ENCODE data around the gene SLC4A1.

The SLC4A1 gene

DNA sequence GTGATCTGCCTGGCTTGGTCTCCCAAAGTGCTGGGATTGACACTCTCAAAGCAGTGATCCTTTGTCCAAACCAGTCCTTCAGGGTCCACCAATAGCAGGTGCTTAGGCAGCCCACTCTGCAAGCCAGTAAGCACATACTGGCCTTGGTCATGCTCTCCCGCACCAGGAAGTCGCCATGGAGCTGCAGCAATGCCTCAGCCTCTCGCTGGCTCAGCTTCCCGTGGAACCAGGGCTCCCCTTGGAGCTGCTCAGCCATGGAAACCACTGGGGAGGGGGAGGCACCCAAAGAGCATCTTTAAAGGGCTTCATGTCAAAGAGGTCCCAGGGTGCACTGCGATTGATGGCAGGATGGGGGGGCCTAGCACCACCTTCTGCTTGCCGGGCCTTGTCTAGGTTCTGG lies 38.8 kb downstream of the SLC4A1 start:
- no peak for DNase-seq (ENCODE audit: low read depth)
- H3K9me3 ChIP-seq (ENCODE audit: control insufficient read depth, low read length): no peaks in the 10 kb centered on the region
- H3K9ac ChIP-seq (ENCODE audit: low read length): no peak overlapping the region
- H3K4me3 ChIP-seq (ENCODE audit: low read length): no peak overlapping the region
- no peaks in the 10 kb centered on the region for H3K36me3 ChIP-seq (ENCODE audit: control insufficient read depth, insufficient read depth, low read length, severe bottlenecking)
- peaks cover 3% of the 10 kb centered on the region for H3K27me3 ChIP-seq (replicated peaks; ENCODE audit: control insufficient read depth, insufficient read depth, low read length)
- H3K4me1 ChIP-seq (ENCODE audit: control insufficient read depth, insufficient read depth, low read length): peaks cover under 1% of the 10 kb centered on the region

DNA sequence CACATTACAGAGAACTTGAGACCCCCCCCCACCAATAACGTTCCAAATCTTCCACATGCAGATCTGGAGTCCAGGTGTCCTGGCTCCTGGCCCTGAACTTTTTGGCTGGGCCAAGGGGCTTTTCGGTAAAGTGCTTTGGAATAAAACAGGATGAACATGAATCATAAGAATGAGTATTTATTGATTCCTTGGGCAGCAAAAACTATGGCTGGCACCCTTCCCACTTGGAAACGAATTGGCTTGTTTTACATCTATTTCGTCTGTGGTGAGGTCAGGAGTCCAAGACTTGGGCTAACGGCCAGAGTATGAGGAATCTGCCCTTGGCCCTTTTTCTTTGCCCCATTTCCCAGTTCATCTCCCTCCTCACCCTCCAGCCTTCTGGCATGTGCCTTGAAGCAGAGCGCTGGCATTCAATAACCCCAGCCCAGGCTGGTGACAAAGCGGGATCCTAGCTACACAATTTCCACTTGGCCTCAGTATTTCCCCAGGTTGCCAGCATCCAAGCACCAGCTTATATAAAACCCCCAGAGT lies 44.3 kb downstream of the SLC4A1 start:
- DNase-seq (ENCODE audit: low read depth): peak; percentile 29
- no peak overlapping the region for H3K4me3 ChIP-seq (ENCODE audit: low read length)

DNA sequence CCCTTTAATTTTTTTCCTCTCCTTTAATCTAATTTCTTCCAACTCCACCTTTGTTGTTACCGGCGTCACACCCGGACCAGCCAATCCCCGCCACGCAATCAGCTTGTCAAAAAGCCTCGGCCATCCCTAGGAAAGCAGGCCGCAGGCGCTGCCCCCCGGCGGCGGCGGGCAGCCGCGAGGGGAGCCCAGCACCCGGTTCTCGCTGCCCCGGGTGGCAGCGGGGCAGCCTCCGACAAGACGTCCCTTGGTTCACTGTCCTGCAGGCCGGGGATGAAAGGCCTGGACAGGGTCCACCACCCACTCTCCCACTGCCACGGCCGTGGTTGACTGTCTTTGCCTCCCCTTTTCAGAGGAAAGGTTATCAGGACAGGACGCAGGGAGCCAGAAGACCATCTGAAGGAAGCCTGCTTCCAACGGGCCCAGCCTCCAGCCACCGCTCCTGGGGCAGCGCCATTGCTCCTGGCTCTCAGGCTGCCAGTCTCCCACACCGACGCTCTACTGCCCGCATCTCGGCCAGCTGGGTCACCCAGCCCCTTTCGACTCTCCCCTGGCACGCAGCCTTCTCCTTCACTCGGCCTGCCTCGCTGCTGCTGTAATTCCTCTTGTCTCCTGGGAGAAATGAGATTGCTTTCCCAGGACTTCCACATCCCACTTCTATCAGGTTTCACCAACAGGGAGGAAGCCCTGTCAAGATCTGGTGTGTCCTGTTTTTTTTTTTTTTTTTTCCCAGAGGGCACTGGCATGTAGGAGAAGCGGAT lies 45.6 kb downstream of the SLC4A1 start:
- DNase-seq (ENCODE audit: low read depth): peak; percentile 89
- Histone ChIP-seq H3K4me3 (ENCODE audit: low read length) (peak overlapping the region; percentile 90), H3K36me3 (ENCODE audit: control insufficient read depth, insufficient read depth, low read length, severe bottlenecking) (no peaks in the 10 kb centered on the region), H3K9ac (ENCODE audit: low read length) (peak overlapping the region; percentile 97), H3K27me3 (replicated peaks; ENCODE audit: control insufficient read depth, insufficient read depth, low read length) (no peaks in the 10 kb centered on the region), H3K9me3 (ENCODE audit: control insufficient read depth, low read length) (no peaks in the 10 kb centered on the region), H3K4me1 (ENCODE audit: control insufficient read depth, insufficient read depth, low read length) (peaks cover 34% of the 10 kb centered on the region)

More for the DNA sequence above, 44.3 kb downstream of the SLC4A1 start:
- Histone ChIP-seq H3K4me1 (ENCODE audit: control insufficient read depth, insufficient read depth, low read length) (peaks cover 25% of the 10 kb centered on the region), H3K9me3 (ENCODE audit: control insufficient read depth, low read length) (no peaks in the 10 kb centered on the region), H3K36me3 (ENCODE audit: control insufficient read depth, insufficient read depth, low read length, severe bottlenecking) (no peaks in the 10 kb centered on the region), H3K27me3 (replicated peaks; ENCODE audit: control insufficient read depth, insufficient read depth, low read length) (no peaks in the 10 kb centered on the region), H3K9ac (ENCODE audit: low read length) (no peak overlapping the region)

DNA sequence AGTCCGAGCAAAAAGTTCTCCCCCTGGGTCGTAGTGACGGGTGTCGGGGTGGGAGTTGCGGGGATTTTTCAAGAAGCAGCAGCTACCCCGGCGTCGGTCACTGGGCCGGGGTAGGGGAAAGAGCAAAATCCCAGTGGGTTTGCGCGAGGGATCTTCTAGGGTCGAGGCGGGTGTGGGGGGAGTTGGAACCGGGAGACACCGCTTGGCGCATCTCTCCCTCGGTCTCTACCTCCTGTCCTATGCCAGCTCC lies 46.1 kb downstream of the SLC4A1 start:
- Histone ChIP-seq H3K4me1 (ENCODE audit: control insufficient read depth, insufficient read depth, low read length) (peaks cover 39% of the 10 kb centered on the region), H3K9me3 (ENCODE audit: control insufficient read depth, low read length) (no peaks in the 10 kb centered on the region), H3K27me3 (replicated peaks; ENCODE audit: control insufficient read depth, insufficient read depth, low read length) (no peaks in the 10 kb centered on the region), H3K36me3 (ENCODE audit: control insufficient read depth, insufficient read depth, low read length, severe bottlenecking) (peaks cover 4% of the 10 kb centered on the region), H3K4me3 (ENCODE audit: low read length) (peak overlapping the region; percentile 90), H3K9ac (ENCODE audit: low read length) (peak overlapping the region; percentile 97)
- DNase-seq (ENCODE audit: low read depth): no peak

DNA sequence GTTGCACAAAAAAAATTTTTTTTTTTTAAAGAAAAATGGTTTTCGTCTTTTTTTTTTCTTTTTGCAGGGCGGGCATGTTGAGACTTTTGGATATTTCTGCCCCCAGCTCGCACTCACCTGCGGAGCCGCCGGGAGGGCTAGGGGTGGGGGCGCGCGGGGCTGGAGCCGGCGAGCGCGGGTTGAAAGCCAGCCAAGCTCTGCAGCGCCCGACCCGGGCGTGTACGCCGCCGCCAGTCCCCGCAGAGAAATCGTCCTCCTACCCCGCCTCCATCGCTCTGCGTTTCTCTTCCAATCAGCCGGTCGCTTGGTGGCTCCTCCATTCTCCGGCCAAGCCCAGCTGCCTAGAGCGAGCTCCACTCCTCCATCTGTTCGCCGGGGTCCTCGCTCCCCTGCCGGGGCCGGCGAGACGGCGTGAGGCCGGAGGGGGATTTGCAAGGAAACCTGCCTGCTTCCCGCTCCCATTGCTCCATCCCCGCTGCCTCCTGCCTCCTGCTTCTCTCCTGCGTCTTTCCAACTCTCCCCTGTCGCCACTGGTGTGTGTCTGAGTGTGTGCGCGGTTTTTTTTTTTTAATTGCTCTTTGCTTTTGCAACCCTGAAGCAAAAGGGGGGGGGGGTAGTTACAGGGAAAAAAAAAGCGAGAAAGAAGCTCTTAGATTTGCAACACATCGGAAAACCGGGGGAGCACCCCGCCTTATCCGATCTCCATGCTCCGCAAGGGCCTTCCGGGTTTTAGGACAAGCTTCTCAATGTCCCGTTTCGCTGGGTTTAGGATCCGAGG lies 46.7 kb downstream of the SLC4A1 start:
- no peaks in the 10 kb centered on the region for H3K27me3 ChIP-seq (replicated peaks; ENCODE audit: control insufficient read depth, insufficient read depth, low read length)
- H3K4me3 ChIP-seq (ENCODE audit: low read length): peak overlapping the region; percentile 90
- DNase-seq (ENCODE audit: low read depth): peak; percentile 94
- H3K4me1 ChIP-seq (ENCODE audit: control insufficient read depth, insufficient read depth, low read length): peaks cover 44% of the 10 kb centered on the region
- H3K9ac ChIP-seq (ENCODE audit: low read length): peak overlapping the region; percentile 97
- H3K9me3 ChIP-seq (ENCODE audit: control insufficient read depth, low read length): no peaks in the 10 kb centered on the region
- peaks cover 9% of the 10 kb centered on the region for H3K36me3 ChIP-seq (ENCODE audit: control insufficient read depth, insufficient read depth, low read length, severe bottlenecking)

DNA sequence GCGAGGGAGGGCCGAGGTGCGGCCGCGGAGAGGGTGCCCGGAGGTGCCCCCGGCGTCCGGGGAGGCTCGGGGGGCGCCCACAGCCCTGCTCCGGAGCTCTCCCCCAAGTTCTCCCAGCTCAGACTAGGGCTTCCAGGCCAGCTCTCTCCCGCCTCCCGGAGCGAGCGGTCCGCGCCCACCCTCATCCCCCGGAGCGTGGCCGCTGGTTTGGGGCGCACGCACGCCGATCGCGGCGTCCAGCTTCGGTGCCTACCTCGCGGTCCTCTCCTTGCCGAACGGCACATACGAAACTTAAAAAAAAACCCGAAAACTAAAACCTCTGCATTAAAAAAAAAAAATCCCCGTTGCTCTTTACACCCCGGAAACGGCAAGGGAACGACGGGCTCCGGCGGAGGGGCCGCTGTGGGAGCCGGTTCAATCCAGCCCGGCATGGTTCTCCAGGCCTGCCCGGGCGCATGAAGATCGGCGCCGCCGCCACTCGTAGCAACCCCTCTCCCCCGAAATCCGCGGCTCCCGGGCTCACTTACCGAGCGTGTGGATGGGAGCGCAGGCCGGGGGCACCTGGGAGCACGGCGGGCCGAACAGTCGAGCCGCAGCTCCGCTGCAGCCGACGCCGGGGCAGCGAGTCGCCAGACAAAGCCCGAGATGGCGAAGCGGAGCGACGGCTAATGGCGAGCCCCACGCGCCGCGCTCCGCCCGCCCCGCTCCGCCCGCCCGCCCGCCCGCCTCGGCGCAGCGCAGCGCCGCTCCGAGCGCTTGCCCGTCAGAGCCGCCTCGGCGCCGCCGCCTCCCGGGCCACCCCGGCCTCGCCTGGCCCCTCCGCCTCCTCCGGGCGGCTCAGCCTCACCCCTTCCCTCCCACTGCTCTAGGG lies 47.5 kb downstream of the SLC4A1 start:
- Histone ChIP-seq H3K4me3 (ENCODE audit: low read length) (peak overlapping the region; percentile 90), H3K36me3 (ENCODE audit: control insufficient read depth, insufficient read depth, low read length, severe bottlenecking) (peaks cover 17% of the 10 kb centered on the region), H3K9me3 (ENCODE audit: control insufficient read depth, low read length) (no peaks in the 10 kb centered on the region), H3K27me3 (replicated peaks; ENCODE audit: control insufficient read depth, insufficient read depth, low read length) (no peaks in the 10 kb centered on the region), H3K4me1 (ENCODE audit: control insufficient read depth, insufficient read depth, low read length) (peaks cover 44% of the 10 kb centered on the region), H3K9ac (ENCODE audit: low read length) (peak overlapping the region; percentile 97)
- peak; percentile 82 for DNase-seq (ENCODE audit: low read depth)

DNA sequence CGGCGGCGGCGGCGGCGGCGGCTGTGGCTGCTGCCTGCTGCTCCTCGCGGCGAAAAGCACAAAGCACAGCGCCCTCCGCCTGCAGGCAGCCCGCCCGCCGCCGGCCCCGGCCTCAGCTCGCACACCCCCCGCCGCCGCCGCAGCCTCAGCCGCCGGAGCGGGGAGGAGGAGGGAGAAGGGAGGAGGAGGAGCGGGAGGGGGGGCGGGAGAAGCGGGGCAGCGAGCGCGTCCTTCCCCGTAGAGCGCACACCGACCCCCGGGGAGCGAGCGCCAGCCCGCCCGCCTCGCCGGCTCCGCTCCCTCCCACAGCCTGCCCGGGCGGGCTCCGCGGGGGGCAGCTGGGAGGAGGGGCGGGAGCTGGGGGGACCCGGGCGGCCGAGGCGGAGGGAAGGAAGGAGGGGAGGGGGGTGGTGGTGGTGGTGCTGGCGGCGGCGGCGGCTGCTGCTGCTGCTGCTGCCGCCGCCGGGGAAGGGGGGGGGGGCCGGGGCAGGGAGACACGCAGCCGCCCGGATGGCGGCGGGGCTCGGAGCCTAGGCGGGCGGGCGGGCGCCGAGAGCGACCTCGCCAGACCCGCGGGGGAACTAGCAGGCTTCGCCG lies 48.2 kb downstream of the SLC4A1 start, which contains the start of gene UBTF:
TSS of gene UBTF (minus strand) at position 60 of the 597 bp plus-strand sequence. CDS start 1,446 bp downstream, outside the sequence.
- Histone ChIP-seq H3K27me3 (replicated peaks; ENCODE audit: control insufficient read depth, insufficient read depth, low read length) (no peaks in the 10 kb centered on the region), H3K4me1 (ENCODE audit: control insufficient read depth, insufficient read depth, low read length) (peaks cover 44% of the 10 kb centered on the region), H3K36me3 (ENCODE audit: control insufficient read depth, insufficient read depth, low read length, severe bottlenecking) (peaks cover 24% of the 10 kb centered on the region), H3K4me3 (ENCODE audit: low read length) (peak within 1 kb of the TSS; percentile 90), H3K9ac (ENCODE audit: low read length) (peak within 1 kb of the TSS; percentile 97), H3K9me3 (ENCODE audit: control insufficient read depth, low read length) (no peaks in the 10 kb centered on the region)
- peak; percentile 74 for DNase-seq (ENCODE audit: low read depth)

DNA sequence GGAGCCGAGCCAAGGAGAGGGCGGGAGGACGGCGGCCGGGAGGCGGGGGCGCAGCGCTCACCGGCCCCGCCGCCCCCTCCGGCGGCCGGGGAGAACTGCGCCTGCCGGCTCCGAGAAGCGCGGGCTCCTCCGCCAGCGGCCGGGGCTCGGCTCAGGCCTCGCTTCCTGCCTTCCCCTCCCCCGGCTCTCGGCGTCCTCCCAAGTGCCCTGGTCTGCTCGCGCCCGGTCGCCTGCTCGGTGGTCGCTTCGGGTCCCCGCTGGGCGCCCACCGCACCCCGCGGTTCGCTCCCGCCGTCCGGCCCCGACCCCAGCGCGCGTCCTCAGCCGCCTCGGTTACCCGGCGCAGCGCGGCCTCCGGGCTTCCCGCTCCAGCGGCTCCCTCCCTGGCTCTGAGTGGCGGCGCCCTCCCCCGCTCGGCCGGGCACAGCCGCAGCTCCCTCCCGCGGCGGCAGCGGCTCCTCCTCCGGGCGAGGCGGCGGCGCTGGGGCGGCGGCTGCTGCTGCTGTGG lies 48.8 kb downstream of the SLC4A1 start:
- Histone ChIP-seq H3K27me3 (replicated peaks; ENCODE audit: control insufficient read depth, insufficient read depth, low read length) (no peaks in the 10 kb centered on the region), H3K9me3 (ENCODE audit: control insufficient read depth, low read length) (no peaks in the 10 kb centered on the region), H3K4me3 (ENCODE audit: low read length) (peak overlapping the region; percentile 85), H3K4me1 (ENCODE audit: control insufficient read depth, insufficient read depth, low read length) (peaks cover 44% of the 10 kb centered on the region), H3K9ac (ENCODE audit: low read length) (peak overlapping the region; percentile 95), H3K36me3 (ENCODE audit: control insufficient read depth, insufficient read depth, low read length, severe bottlenecking) (peaks cover 30% of the 10 kb centered on the region)
- DNase-seq (ENCODE audit: low read depth): peak; percentile 92

DNA sequence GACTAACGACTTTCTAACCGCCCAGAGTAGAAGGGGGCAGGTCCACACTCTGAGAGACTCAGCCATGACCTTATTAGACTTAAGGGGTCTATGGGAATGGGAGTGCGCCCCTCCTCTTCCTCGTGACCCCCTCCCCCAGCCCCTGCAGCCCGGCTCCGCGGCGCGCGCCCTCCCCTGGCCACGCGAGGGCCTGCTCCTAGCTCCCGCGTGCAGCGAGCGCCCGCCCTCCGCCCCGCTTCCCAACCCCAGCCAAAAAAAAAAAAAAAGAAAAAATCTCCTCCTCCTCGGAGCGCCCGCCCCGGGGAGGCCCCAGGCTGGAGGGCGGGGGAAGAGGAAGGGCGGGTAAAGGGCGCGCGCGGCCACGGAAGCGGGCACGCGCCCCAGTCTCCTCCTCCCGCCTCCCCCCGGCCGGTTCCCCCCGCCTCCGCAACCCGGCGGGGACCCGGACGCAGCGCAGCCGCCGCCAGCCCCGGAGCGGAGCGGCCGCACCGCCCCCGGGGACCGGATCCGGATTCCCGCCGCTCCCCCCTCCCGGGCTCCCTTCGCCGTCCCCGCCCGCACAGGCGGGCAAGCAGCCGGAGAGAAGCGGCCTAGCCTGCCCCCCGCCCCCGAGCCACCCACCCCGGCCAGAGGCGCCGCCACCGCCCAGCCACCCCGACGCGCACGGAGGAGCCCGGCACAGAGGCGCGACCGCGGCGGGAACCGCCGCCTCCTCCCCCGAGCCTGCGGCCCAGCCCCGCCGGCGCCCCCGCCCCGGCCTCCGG lies 49.4 kb downstream of the SLC4A1 start:
- Histone ChIP-seq H3K4me3 (ENCODE audit: low read length) (peak overlapping the region; percentile 85), H3K4me1 (ENCODE audit: control insufficient read depth, insufficient read depth, low read length) (peaks cover 38% of the 10 kb centered on the region), H3K9ac (ENCODE audit: low read length) (peak overlapping the region; percentile 95), H3K36me3 (ENCODE audit: control insufficient read depth, insufficient read depth, low read length, severe bottlenecking) (peaks cover 34% of the 10 kb centered on the region), H3K27me3 (replicated peaks; ENCODE audit: control insufficient read depth, insufficient read depth, low read length) (no peaks in the 10 kb centered on the region), H3K9me3 (ENCODE audit: control insufficient read depth, low read length) (no peaks in the 10 kb centered on the region)
- DNase-seq (ENCODE audit: low read depth): peak; percentile 98

DNA sequence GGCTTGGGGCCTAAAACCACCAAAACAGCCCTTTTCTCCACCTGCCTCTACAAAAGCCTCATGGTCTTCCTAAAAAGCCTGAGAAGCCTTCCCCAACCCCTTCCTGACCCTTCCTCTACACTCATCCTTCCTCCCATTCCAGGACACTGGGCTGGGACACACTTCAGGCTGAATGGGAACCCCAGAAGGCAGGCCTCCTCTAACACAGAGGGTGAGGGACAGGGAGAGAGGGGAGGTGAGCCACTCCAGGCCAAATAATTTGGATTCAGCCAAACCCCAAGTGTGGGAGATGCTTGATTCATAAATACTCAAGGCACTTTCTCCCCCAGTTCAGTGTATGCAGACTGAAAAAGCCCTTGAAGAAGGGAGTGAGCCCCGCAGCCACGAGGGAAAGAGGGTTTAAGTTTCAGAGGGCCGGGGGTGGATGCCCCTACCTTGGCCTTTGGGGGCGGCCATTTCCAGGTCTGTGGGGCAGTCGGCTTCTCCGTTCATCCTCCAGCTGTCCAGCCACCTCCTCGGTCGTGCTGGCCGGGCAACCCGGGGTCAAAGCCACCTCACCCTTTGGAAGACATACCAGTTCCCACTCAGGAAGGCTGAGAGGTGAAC lies 50.1 kb downstream of the SLC4A1 start:
- Histone ChIP-seq H3K4me1 (ENCODE audit: control insufficient read depth, insufficient read depth, low read length) (peaks cover 34% of the 10 kb centered on the region), H3K9me3 (ENCODE audit: control insufficient read depth, low read length) (no peaks in the 10 kb centered on the region), H3K9ac (ENCODE audit: low read length) (peak overlapping the region; percentile 87), H3K27me3 (replicated peaks; ENCODE audit: control insufficient read depth, insufficient read depth, low read length) (no peaks in the 10 kb centered on the region), H3K36me3 (ENCODE audit: control insufficient read depth, insufficient read depth, low read length, severe bottlenecking) (peaks cover 34% of the 10 kb centered on the region), H3K4me3 (ENCODE audit: low read length) (peak overlapping the region; percentile 83)
- peak; percentile 21 for DNase-seq (ENCODE audit: low read depth)
